Right lobe of liver (tissue), 6 donors: ENCODE measurements around the gene IL33. TPM values are rescaled to one million over a fixed set of nuclear protein-coding genes. Genes with fewer than 3 reads are reported as not detected.
A peak's percentile ranks its signal among the peaks of the same experiment; 100 is the strongest.

Experiments
- ATAC-seq, 4 donors: fragments of 200-7000 bp; cut with Tn5 transposase; one replicate each; pipeline ENCODE4 v1.9.1; 2020; ENCODE audit warnings: mild to moderate bottlenecking in 4 of 4, moderate library complexity in 4 of 4
- DNase-seq, 3 donors: peaks; one replicate each; pipeline ENCODE4 v3.0.0-alpha.2; 2020
- H3K27ac ChIP-seq, 3 donors: fragments of 200-600 bp; one replicate each; pipeline ENCODE4 v1.8.0; 2022
- H3K27me3 ChIP-seq, 2 donors: fragments of 200-600 bp; one replicate each; pipeline ENCODE4 v1.8.0; 2022
- H3K36me3 ChIP-seq, 4 donors: fragments of 200-600 bp; sonication (generic) in 1 of 4; one replicate each; pipeline versions ENCODE4 v1.5.1 to v1.8.0; 2017 to 2022; ENCODE audit warnings: control low read depth in 1 of 4
- H3K4me1 ChIP-seq, 4 donors: fragments of 200-600 bp; sonication (generic) in 1 of 4; one replicate each; pipeline versions ENCODE4 v1.5.1 to v1.8.0; 2017 to 2022; ENCODE audit warnings: control low read depth in 1 of 4
- H3K4me3 ChIP-seq, 3 donors: fragments of 200-600 bp; one replicate each; pipeline ENCODE4 v1.8.0; 2022
- H3K9me3 ChIP-seq, 4 donors: fragments of 200-600 bp; sonication (generic) in 1 of 4; one replicate each; pipeline versions ENCODE4 v1.5.1 to v1.8.0; 2017 to 2022; ENCODE audit warnings: control low read depth in 1 of 4
- POLR2A ChIP-seq: fragments of 450-650 bp; IDR thresholded peaks from one replicate; pipeline ENCODE4 v1.6.1; 2017; ENCODE audit warnings: antibody characterized with exemption, mild to moderate bottlenecking
- WGBS: methylation state at CpG from one replicate; pipeline ENCODE4 v1.1.6; 2018; ENCODE audit warnings: low coverage, low lambda C conversion rate; ENCODE audit not compliant: insufficient coverage; ENCODE audit errors: missing lambda C conversion rate; 5-methylcytosine and 5-hydroxymethylcytosine counted together
- intact Hi-C, 2 donors: fragments of 100-400 bp; cut with DNase I; formaldehyde crosslinking; loops; one replicate each; pipeline versions ENCODE4 v1.11.2 to v1.14.1; 2022
- total RNA-seq, 6 experiments: library from RNA; depleted of rRNA in 2 of 6; stranded (reverse); fragments of >200 nt in 2 of 6; fragmentation: NEBNext Ultra II Directional in 3 of 6; extraction: Animal tissue kit (Norgen Biotek cat#: 25700) in 3 of 6; gene quantifications; one replicate each; pipeline versions ENCODE4 v1.1.0 to v1.2.4, GENCODE V29; 2016 to 2023
- TF ChIP-seq, protein P1 (sequence below), 4 donors: fragments of 200-600 bp in 3 of 4; fragments of 450-650 bp in 1 of 4; IDR thresholded peaks; one replicate each; pipeline versions ENCODE4 v1.5.1 to v1.8.0; 2016 to 2022; ENCODE audit warnings: antibody characterized with exemption in 4 of 4, mild to moderate bottlenecking in 2 of 4
- donor health status: DM: no; HTN: yes; CAD: no.
- donor health status: DM: no; HTN: no; CAD: no.
- donor health status: DM: no; HTN: no; CAD: no.
- donor health status: DM: no; HTN: yes; CAD: no.
- donor health status: DM: no; HTN: yes; CAD: no.

IL33 gene
- total RNA-seq, 6 experiments from 2014 or later: 8.4 to 34.1 (median 10.6) TPM

DNA sequence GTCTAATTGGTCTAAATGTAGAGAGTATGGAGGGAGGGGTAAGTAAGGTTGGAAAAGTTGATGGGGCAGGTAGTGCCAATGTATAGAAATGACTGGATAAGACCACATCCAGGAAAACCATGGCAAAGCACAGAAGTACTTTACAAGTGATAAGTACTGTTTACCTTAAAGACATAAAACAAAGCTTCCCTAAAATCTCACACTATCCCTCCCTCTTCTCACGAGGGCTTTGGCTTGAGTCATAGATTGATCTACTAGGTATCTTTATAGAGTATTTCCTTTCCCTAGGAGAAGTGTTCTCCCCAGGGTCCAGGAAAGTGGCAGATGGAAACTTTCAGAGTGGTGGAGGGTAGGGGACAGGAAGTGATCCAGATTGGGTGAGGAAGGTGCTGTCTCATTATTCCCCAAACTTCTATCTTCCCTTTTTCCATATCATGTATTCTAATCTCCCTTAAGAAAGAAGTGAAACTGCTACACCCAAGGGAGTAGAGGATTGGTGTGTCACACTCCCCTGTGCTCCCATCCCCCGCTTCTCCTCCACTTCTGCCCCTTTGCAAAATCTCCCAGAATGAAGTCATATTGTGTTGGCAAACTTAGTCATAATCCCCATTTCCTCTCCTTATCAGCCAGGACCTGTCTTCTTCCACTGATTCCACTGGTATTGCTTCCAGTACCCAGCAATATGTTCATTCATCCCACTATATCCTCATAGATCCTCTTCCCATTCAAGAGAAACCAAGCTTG, 14.6 kb downstream of the IL33 start:
- no peaks in the 10 kb centered on the region for H3K4me1 ChIP-seq
- no peak for TF ChIP-seq POLR2A
- TF ChIP-seq, protein P1, sequence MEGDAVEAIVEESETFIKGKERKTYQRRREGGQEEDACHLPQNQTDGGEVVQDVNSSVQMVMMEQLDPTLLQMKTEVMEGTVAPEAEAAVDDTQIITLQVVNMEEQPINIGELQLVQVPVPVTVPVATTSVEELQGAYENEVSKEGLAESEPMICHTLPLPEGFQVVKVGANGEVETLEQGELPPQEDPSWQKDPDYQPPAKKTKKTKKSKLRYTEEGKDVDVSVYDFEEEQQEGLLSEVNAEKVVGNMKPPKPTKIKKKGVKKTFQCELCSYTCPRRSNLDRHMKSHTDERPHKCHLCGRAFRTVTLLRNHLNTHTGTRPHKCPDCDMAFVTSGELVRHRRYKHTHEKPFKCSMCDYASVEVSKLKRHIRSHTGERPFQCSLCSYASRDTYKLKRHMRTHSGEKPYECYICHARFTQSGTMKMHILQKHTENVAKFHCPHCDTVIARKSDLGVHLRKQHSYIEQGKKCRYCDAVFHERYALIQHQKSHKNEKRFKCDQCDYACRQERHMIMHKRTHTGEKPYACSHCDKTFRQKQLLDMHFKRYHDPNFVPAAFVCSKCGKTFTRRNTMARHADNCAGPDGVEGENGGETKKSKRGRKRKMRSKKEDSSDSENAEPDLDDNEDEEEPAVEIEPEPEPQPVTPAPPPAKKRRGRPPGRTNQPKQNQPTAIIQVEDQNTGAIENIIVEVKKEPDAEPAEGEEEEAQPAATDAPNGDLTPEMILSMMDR (IDR thresholded peaks at IDR 0.05): no peak
- no peaks in the 10 kb centered on the region for H3K9me3 ChIP-seq
- no peaks in the 10 kb centered on the region for H3K36me3 ChIP-seq
- no CpG with 5 or more reads among the region's 2 CpGs for WGBS
- DNase-seq (no peak), ATAC-seq (peak in 1 of 4 donors; percentile 37)
- H3K4me3 ChIP-seq: no peak overlapping the region
- no peaks in the 10 kb centered on the region for H3K27me3 ChIP-seq
- intact Hi-C loops: no loop called here
- H3K27ac ChIP-seq: no peak overlapping the region

GRCh38 chr9:6232336-6232945, 16.8 kb downstream of the IL33 start:
- intact Hi-C loops: no loop called here
- DNase-seq (no peak), ATAC-seq (no peak)
- no peaks in the 10 kb centered on the region for H3K36me3 ChIP-seq
- no peaks in the 10 kb centered on the region for H3K9me3 ChIP-seq
- H3K27ac ChIP-seq: no peak overlapping the region
- peaks cover 0 to 2% (median 0%) of the 10 kb centered on the region in 4 donors for H3K4me1 ChIP-seq
- H3K4me3 ChIP-seq: no peak overlapping the region
- H3K27me3 ChIP-seq: no peaks in the 10 kb centered on the region
- TF ChIP-seq, protein P1 (IDR thresholded peaks at IDR 0.05): no peak
- TF ChIP-seq POLR2A: no peak

GRCh38 chr9:6234014-6234413, 18.4 kb downstream of the IL33 start:
- DNase-seq (no peak), ATAC-seq (no peak)
- Histone ChIP-seq H3K4me3 (no peak overlapping the region), H3K36me3 (no peaks in the 10 kb centered on the region), H3K27me3 (no peaks in the 10 kb centered on the region), H3K9me3 (no peaks in the 10 kb centered on the region), H3K4me1 (peaks cover 0 to 2% (median 0%) of the 10 kb centered on the region in 4 donors), H3K27ac (no peak overlapping the region)
- no peak for TF ChIP-seq POLR2A
- TF ChIP-seq, protein P1 (IDR thresholded peaks at IDR 0.05): no peak
- intact Hi-C loops: no loop called here
- WGBS: 50% methylated on average over 1 of the region's 1 CpG

- no peak overlapping the region for H3K27ac ChIP-seq
- WGBS: 69% methylated on average over 2 of the region's 2 CpGs
- DNase-seq (no peak), ATAC-seq (no peak)
- no peaks in the 10 kb centered on the region for H3K9me3 ChIP-seq
- intact Hi-C loops: no loop called here
- peaks cover 0 to 2% (median 0%) of the 10 kb centered on the region in 4 donors for H3K4me1 ChIP-seq
- TF ChIP-seq, protein P1 (IDR thresholded peaks at IDR 0.05): no peak
- TF ChIP-seq POLR2A: no peak
- H3K27me3 ChIP-seq: no peaks in the 10 kb centered on the region
- H3K4me3 ChIP-seq: no peak overlapping the region
- no peaks in the 10 kb centered on the region for H3K36me3 ChIP-seq
These were observed 21.7 kb downstream of the IL33 start for GRCh38 chr9:6237267-6237666.
